Activated T-helper 17 cell treated with anti-CD3 and anti-CD28 coated beads, Interleukin-2, amount 50 U/mL, for 72 hours (primary cell): ENCODE results near the gene PRSS56. TPM values are rescaled to one million over a fixed set of nuclear protein-coding genes. Genes with fewer than 3 reads are reported as not detected.

Source experiments
- ATAC-seq: fragments of 150-1000 bp; cut with Tn5 transposase; replicated peaks from 2 replicates; pipeline ENCODE4 v1.10.0; 2021; ENCODE audit warnings: mild to moderate bottlenecking, moderate library complexity
- H3K27ac Mint-ChIP-seq: one replicate; pipeline ENCODE4 v1.8.0; 2022; ENCODE audit warnings: mixed read lengths
- H3K27me3 Mint-ChIP-seq: one replicate; pipeline ENCODE4 v1.8.0; 2022; ENCODE audit warnings: mixed read lengths
- H3K36me3 Mint-ChIP-seq: one replicate; pipeline ENCODE4 v1.8.0; 2022; ENCODE audit warnings: low read depth, mild to moderate bottlenecking, mixed read lengths
- H3K4me1 Mint-ChIP-seq: one replicate; pipeline ENCODE4 v1.8.0; 2022; ENCODE audit warnings: mixed read lengths
- H3K4me3 Mint-ChIP-seq: one replicate; pipeline ENCODE4 v1.8.0; 2022; ENCODE audit warnings: mild to moderate bottlenecking, mixed read lengths
- H3K9me3 Mint-ChIP-seq: one replicate; pipeline ENCODE4 v1.8.0; 2022; ENCODE audit warnings: mixed read lengths
- total RNA-seq, 2 donors: library from RNA; stranded (reverse); gene quantifications; one replicate each; pipeline ENCODE4 v1.2.3, GENCODE V29; 2022

Gene PRSS56
- total RNA-seq, 2 donors from 2014 or later, result not detected

GRCh38 chr2:232571026-232571474 lies 50.9 kb downstream of the PRSS56 start:
- Mint-ChIP-seq H3K9me3 (no peaks in the 10 kb centered on the region), H3K4me3 (no peak overlapping the region), H3K4me1 (peaks cover 5% of the 10 kb centered on the region), H3K27me3 (no peaks in the 10 kb centered on the region), H3K27ac (no peak overlapping the region), H3K36me3 (peaks cover 98% of the 10 kb centered on the region)
- ATAC-seq, result no peak

- Mint-ChIP-seq H3K4me3 (no peak overlapping the region), H3K4me1 (no peaks in the 10 kb centered on the region), H3K36me3 (peaks cover 98% of the 10 kb centered on the region), H3K27me3 (no peaks in the 10 kb centered on the region), H3K27ac (no peak overlapping the region), H3K9me3 (no peaks in the 10 kb centered on the region)
- no peak for ATAC-seq
Observed at GRCh38 chr2:232573042-232573441, 52.9 kb downstream of the PRSS56 start.

- H3K4me1 Mint-ChIP-seq, result no peaks in the 10 kb centered on the region
- no peak for ATAC-seq
- no peaks in the 10 kb centered on the region for H3K9me3 Mint-ChIP-seq
- no peak overlapping the region for H3K4me3 Mint-ChIP-seq
- H3K27ac Mint-ChIP-seq, result no peak overlapping the region
- H3K36me3 Mint-ChIP-seq, result peaks cover 98% of the 10 kb centered on the region
- no peaks in the 10 kb centered on the region for H3K27me3 Mint-ChIP-seq
Observed at GRCh38 chr2:232573771-232574435, 53.7 kb downstream of the PRSS56 start.

- Mint-ChIP-seq H3K4me3 (no peak overlapping the region), H3K27me3 (no peaks in the 10 kb centered on the region), H3K9me3 (no peaks in the 10 kb centered on the region), H3K4me1 (no peaks in the 10 kb centered on the region), H3K36me3 (peaks cover 88% of the 10 kb centered on the region), H3K27ac (no peak overlapping the region)
- no peak for ATAC-seq
Observed at GRCh38 chr2:232574674-232575403, 54.7 kb downstream of the PRSS56 start.

Other genes starting within 250 kb of the PRSS56 start
- under 1 TPM in 1 of 2 donors, not detected in 1; 0.19 TPM for gene ALPP, start 141.6 kb upstream of the PRSS56 start, total RNA-seq
- gene ALPG, start 113.5 kb upstream of the PRSS56 start, total RNA-seq, result not detected
- not detected for gene ALPI, start 64.2 kb upstream of the PRSS56 start, total RNA-seq
- gene ECEL1, start 32.6 kb upstream of the PRSS56 start, total RNA-seq, result not detected
- not detected for gene CHRND, start 5.8 kb downstream of the PRSS56 start, total RNA-seq
- gene CHRNG, start 19.3 kb downstream of the PRSS56 start, total RNA-seq, result not detected
- 1 to 10 TPM; 6.0 to 7.7 TPM for gene TIGD1, start 30.2 kb downstream of the PRSS56 start, total RNA-seq
- gene EIF4E2, start 30.3 kb downstream of the PRSS56 start, total RNA-seq, result 10 to 100 TPM; 44.3 to 65.7 TPM
- 1 to 10 TPM in 1 of 2 donors, under 1 TPM in 1; 0.71 to 1.1 TPM for gene EFHD1, start 113.2 kb downstream of the PRSS56 start, total RNA-seq
- 10 to 100 TPM; 59.7 to 71.9 TPM for gene GIGYF2, start 176.9 kb downstream of the PRSS56 start, total RNA-seq